Ishikawa (cell line): ENCODE measurements around the gene ADA.

ENCODE experiments used
- CEBPB ChIP-seq: IDR thresholded peaks from 2 replicates; pipeline ENCODE4 v1.6.1; 2012
- CREB1 ChIP-seq: IDR thresholded peaks from 2 replicates; pipeline ENCODE4 v1.6.1; 2012; ENCODE audit warnings: low read depth
- EGR1 ChIP-seq: IDR thresholded peaks from 2 replicates; pipeline ENCODE4 v1.6.1; 2012
- EP300 ChIP-seq: IDR thresholded peaks from 2 replicates; pipeline ENCODE4 v1.6.1; 2012; ENCODE audit warnings: borderline replicate concordance
- FOXM1 ChIP-seq: IDR thresholded peaks from 2 replicates; pipeline ENCODE4 v1.6.1; 2012; ENCODE audit warnings: low read depth, borderline replicate concordance
- MAX ChIP-seq: IDR thresholded peaks from 2 replicates; pipeline ENCODE4 v1.6.1; 2012
- NFIC ChIP-seq: IDR thresholded peaks from 2 replicates; pipeline ENCODE4 v1.6.1; 2012
- RAD21 ChIP-seq: IDR thresholded peaks from 2 replicates; pipeline ENCODE4 v1.6.1; 2012; ENCODE audit warnings: low read depth
- TAF1 ChIP-seq: IDR thresholded peaks from 2 replicates; pipeline ENCODE4 v1.6.1; 2012; ENCODE audit warnings: low read depth, mild to moderate bottlenecking
- TCF12 ChIP-seq: IDR thresholded peaks from 2 replicates; pipeline ENCODE4 v1.6.1; 2012; ENCODE audit warnings: low read depth
- TEAD4 ChIP-seq: IDR thresholded peaks from 2 replicates; pipeline ENCODE4 v1.6.1; 2012
- USF1 ChIP-seq: IDR thresholded peaks from 2 replicates; pipeline ENCODE4 v1.6.1; 2012
- ZBTB7A ChIP-seq: IDR thresholded peaks from 2 replicates; pipeline ENCODE4 v1.6.1; 2012; ENCODE audit warnings: low read depth

The ADA gene

GRCh38 chr20:44572551-44573500, 78.7 kb downstream of the ADA start:
- TF ChIP-seq EGR1 (no peak), TCF12 (no peak)

- no peak for TF ChIP-seq MAX
- no peak for TF ChIP-seq CEBPB
- TF ChIP-seq EGR1 = no peak
- TF ChIP-seq RAD21 = no peak
- no peak for TF ChIP-seq USF1
- TF ChIP-seq ZBTB7A = no peak
- TF ChIP-seq CREB1 = no peak
- no peak for TF ChIP-seq EP300
- no peak for TF ChIP-seq TEAD4
- TF ChIP-seq NFIC = no peak
- no peak for TF ChIP-seq TCF12
- TF ChIP-seq TAF1 = no peak
- no peak for TF ChIP-seq FOXM1
Observed at GRCh38 chr20:44571362-44571988, 80.0 kb downstream of the ADA start.

GRCh38 chr20:44570367-44570766, 81.1 kb downstream of the ADA start:
- TF ChIP-seq CEBPB (no peak), TCF12 (no peak), FOXM1 (no peak), MAX (no peak)
